ENCODE data around the gene WNT3A. TPM values are rescaled to one million over a fixed set of nuclear protein-coding genes. Genes with fewer than 3 reads are reported as not detected.
"Not testable (repeated sequence)": the region's sequence is repeated elsewhere in the genome, so short reads cannot be mapped to it uniquely, and the experiment has no call there.

WNT3A gene
- total RNA-seq, 1 experiment from 2014 or later: not detected

GRCh38 chr1:228011721-228012311 lies 5.0 kb downstream of the WNT3A start:
- DNase-seq (ENCODE audit: low read depth): no peak

- DNase-seq (ENCODE audit: low read depth): no peak
Observed at GRCh38 chr1:228012555-228012954, 5.8 kb downstream of the WNT3A start.

- peak; percentile 79 for DNase-seq (ENCODE audit: low read depth)
Observed at GRCh38 chr1:228013131-228013934, 6.5 kb downstream of the WNT3A start.

- DNase-seq (ENCODE audit: low read depth): peak; percentile 87
Observed at GRCh38 chr1:228013935-228014930, 7.4 kb downstream of the WNT3A start.

GRCh38 chr1:228015276-228016180 lies 8.7 kb downstream of the WNT3A start:
- peak; percentile 88 for DNase-seq (ENCODE audit: low read depth)

- DNase-seq (ENCODE audit: low read depth): no peak
Observed at GRCh38 chr1:228016181-228016510, 9.3 kb downstream of the WNT3A start.

- DNase-seq (ENCODE audit: low read depth): no peak
Observed at GRCh38 chr1:228016653-228017355, 10.0 kb downstream of the WNT3A start.

GRCh38 chr1:228017356-228018124 lies 10.7 kb downstream of the WNT3A start:
- no peak for DNase-seq (ENCODE audit: low read depth)

GRCh38 chr1:228018125-228018398 lies 11.3 kb downstream of the WNT3A start:
- no peak for DNase-seq (ENCODE audit: low read depth)

- DNase-seq (ENCODE audit: low read depth): no peak
Observed at GRCh38 chr1:228018961-228019721, 12.3 kb downstream of the WNT3A start.

GRCh38 chr1:228019722-228020083 lies 12.9 kb downstream of the WNT3A start:
- not testable (repeated sequence) for DNase-seq (ENCODE audit: low read depth)

- DNase-seq (ENCODE audit: low read depth): no peak
Observed at GRCh38 chr1:228020686-228021354, 14.0 kb downstream of the WNT3A start.

- peak; percentile 29 for DNase-seq (ENCODE audit: low read depth)
Observed at GRCh38 chr1:228021355-228022030, 14.7 kb downstream of the WNT3A start.

- no peak for DNase-seq (ENCODE audit: low read depth)
Observed at GRCh38 chr1:228022571-228023293, 15.9 kb downstream of the WNT3A start.

- no peak for DNase-seq (ENCODE audit: low read depth)
Observed at GRCh38 chr1:228023294-228023639, 16.5 kb downstream of the WNT3A start.

GRCh38 chr1:228029281-228029680 lies 22.5 kb downstream of the WNT3A start:
- DNase-seq (ENCODE audit: low read depth): no peak

- DNase-seq (ENCODE audit: low read depth): no peak
Observed at GRCh38 chr1:228030451-228031201, 23.8 kb downstream of the WNT3A start.
